Measurements from ENCODE around the gene OR2T34. TPM values are rescaled to one million over a fixed set of nuclear protein-coding genes. Genes with fewer than 3 reads are reported as not detected.
"Not testable (repeated sequence)": the region's sequence is repeated elsewhere in the genome, so short reads cannot be mapped to it uniquely, and the experiment has no call there.

OR2T34 gene
- total and polyA plus RNA-seq, 4 donors, result not detected

- H3K4me3 ChIP-seq (ENCODE audit: low read length in 2 of 2); H3K4me1 ChIP-seq (ENCODE audit: control insufficient read depth in 1 of 2, insufficient read depth in 2 of 2, low read length in 2 of 2); H3K36me3 ChIP-seq (ENCODE audit: control insufficient read depth in 1 of 2, insufficient read depth in 2 of 2, low read length in 1 of 2); ATAC-seq (ENCODE audit: low FRiP score); DNase-seq; H3K27ac ChIP-seq (ENCODE audit: low read depth in 1 of 2, low read length in 2 of 2); H3K27me3 ChIP-seq (ENCODE audit: control insufficient read depth in 1 of 2, insufficient read depth in 2 of 2, low read length in 1 of 2); H3K9me3 ChIP-seq (ENCODE audit: control insufficient read depth, low read length); intact Hi-C loops (cut with DNase I): not testable (repeated sequence)
- no CpG with 5 or more reads among the region's 1 CpG for WGBS, 2 donors
These were observed 2.5 kb downstream of the OR2T34 start for GRCh38 chr1:248572049-248572448.

GRCh38 chr1:248570811-248571210 lies 3.7 kb downstream of the OR2T34 start:
- H3K4me1 ChIP-seq (ENCODE audit: control insufficient read depth in 1 of 2, insufficient read depth in 2 of 2, low read length in 2 of 2); ATAC-seq (ENCODE audit: low FRiP score); H3K27me3 ChIP-seq (ENCODE audit: control insufficient read depth in 1 of 2, insufficient read depth in 2 of 2, low read length in 1 of 2); DNase-seq; H3K27ac ChIP-seq (ENCODE audit: low read depth in 1 of 2, low read length in 2 of 2); H3K4me3 ChIP-seq (ENCODE audit: low read length in 2 of 2); H3K36me3 ChIP-seq (ENCODE audit: control insufficient read depth in 1 of 2, insufficient read depth in 2 of 2, low read length in 1 of 2); intact Hi-C loops (cut with DNase I); H3K9me3 ChIP-seq (ENCODE audit: control insufficient read depth, low read length): not testable (repeated sequence)
- WGBS, 2 donors, result 72 to 80% methylated on average over 3 of the region's 3 CpGs

GRCh38 chr1:248569049-248569448 lies 5.5 kb downstream of the OR2T34 start:
- ATAC-seq (ENCODE audit: low FRiP score); H3K27ac ChIP-seq (ENCODE audit: low read depth in 1 of 2, low read length in 2 of 2); DNase-seq; H3K27me3 ChIP-seq (ENCODE audit: control insufficient read depth in 1 of 2, insufficient read depth in 2 of 2, low read length in 1 of 2); H3K9me3 ChIP-seq (ENCODE audit: control insufficient read depth, low read length); H3K4me3 ChIP-seq (ENCODE audit: low read length in 2 of 2); intact Hi-C loops (cut with DNase I); H3K4me1 ChIP-seq (ENCODE audit: control insufficient read depth in 1 of 2, insufficient read depth in 2 of 2, low read length in 2 of 2); H3K36me3 ChIP-seq (ENCODE audit: control insufficient read depth in 1 of 2, insufficient read depth in 2 of 2, low read length in 1 of 2): not testable (repeated sequence)
- 23 to 26% methylated on average over 2 of the region's 2 CpGs for WGBS, 2 donors

- ATAC-seq (ENCODE audit: low FRiP score); H3K9me3 ChIP-seq (ENCODE audit: control insufficient read depth, low read length); H3K36me3 ChIP-seq (ENCODE audit: control insufficient read depth in 1 of 2, insufficient read depth in 2 of 2, low read length in 1 of 2); H3K27ac ChIP-seq (ENCODE audit: low read depth in 1 of 2, low read length in 2 of 2); H3K27me3 ChIP-seq (ENCODE audit: control insufficient read depth in 1 of 2, insufficient read depth in 2 of 2, low read length in 1 of 2); H3K4me1 ChIP-seq (ENCODE audit: control insufficient read depth in 1 of 2, insufficient read depth in 2 of 2, low read length in 2 of 2); H3K4me3 ChIP-seq (ENCODE audit: low read length in 2 of 2); DNase-seq; intact Hi-C loops (cut with DNase I): not testable (repeated sequence)
- WGBS, 2 donors, result 69 to 80% methylated on average over 11 of the region's 11 CpGs
These were observed 8.8 kb downstream of the OR2T34 start for GRCh38 chr1:248565530-248566373.

- intact Hi-C loops (cut with DNase I); H3K27ac ChIP-seq (ENCODE audit: low read depth in 1 of 2, low read length in 2 of 2); DNase-seq; ATAC-seq (ENCODE audit: low FRiP score); H3K4me1 ChIP-seq (ENCODE audit: control insufficient read depth in 1 of 2, insufficient read depth in 2 of 2, low read length in 2 of 2); H3K4me3 ChIP-seq (ENCODE audit: low read length in 2 of 2); H3K9me3 ChIP-seq (ENCODE audit: control insufficient read depth, low read length); H3K36me3 ChIP-seq (ENCODE audit: control insufficient read depth in 1 of 2, insufficient read depth in 2 of 2, low read length in 1 of 2); H3K27me3 ChIP-seq (ENCODE audit: control insufficient read depth in 1 of 2, insufficient read depth in 2 of 2, low read length in 1 of 2): not testable (repeated sequence)
- WGBS, 2 donors, result 76 to 82% methylated on average over 3 of the region's 3 CpGs
These were observed 11.9 kb downstream of the OR2T34 start, which contains the start of gene OR2T29 for GRCh38 chr1:248562672-248563071. TSS of gene OR2T29 (minus strand) at chr1:248562772. CDS start at chr1:248559491, 3,281 bp downstream.

GRCh38 chr1:248551027-248551426 lies 23.5 kb downstream of the OR2T34 start:
- intact Hi-C loops (cut with DNase I); DNase-seq; H3K4me3 ChIP-seq (ENCODE audit: low read length in 2 of 2); H3K4me1 ChIP-seq (ENCODE audit: control insufficient read depth in 1 of 2, insufficient read depth in 2 of 2, low read length in 2 of 2); H3K27ac ChIP-seq (ENCODE audit: low read depth in 1 of 2, low read length in 2 of 2); H3K36me3 ChIP-seq (ENCODE audit: control insufficient read depth in 1 of 2, insufficient read depth in 2 of 2, low read length in 1 of 2); H3K27me3 ChIP-seq (ENCODE audit: control insufficient read depth in 1 of 2, insufficient read depth in 2 of 2, low read length in 1 of 2); H3K9me3 ChIP-seq (ENCODE audit: control insufficient read depth, low read length): not testable (repeated sequence)
- peak; percentile 38 for ATAC-seq (ENCODE audit: low FRiP score)
- WGBS, 2 donors, result no CpG with 5 or more reads among the region's 6 CpGs

- DNase-seq; H3K27ac ChIP-seq (ENCODE audit: low read depth in 1 of 2, low read length in 2 of 2); H3K36me3 ChIP-seq (ENCODE audit: control insufficient read depth in 1 of 2, insufficient read depth in 2 of 2, low read length in 1 of 2); H3K4me1 ChIP-seq (ENCODE audit: control insufficient read depth in 1 of 2, insufficient read depth in 2 of 2, low read length in 2 of 2); H3K9me3 ChIP-seq (ENCODE audit: control insufficient read depth, low read length); ATAC-seq (ENCODE audit: low FRiP score); intact Hi-C loops (cut with DNase I); H3K4me3 ChIP-seq (ENCODE audit: low read length in 2 of 2); H3K27me3 ChIP-seq (ENCODE audit: control insufficient read depth in 1 of 2, insufficient read depth in 2 of 2, low read length in 1 of 2): not testable (repeated sequence)
- WGBS, 2 donors, result no CpG with 5 or more reads among the region's 2 CpGs
These were observed 27.2 kb downstream of the OR2T34 start for GRCh38 chr1:248547383-248547782.

- ATAC-seq (ENCODE audit: low FRiP score); intact Hi-C loops (cut with DNase I); H3K36me3 ChIP-seq (ENCODE audit: control insufficient read depth in 1 of 2, insufficient read depth in 2 of 2, low read length in 1 of 2); H3K27ac ChIP-seq (ENCODE audit: low read depth in 1 of 2, low read length in 2 of 2); H3K9me3 ChIP-seq (ENCODE audit: control insufficient read depth, low read length); H3K27me3 ChIP-seq (ENCODE audit: control insufficient read depth in 1 of 2, insufficient read depth in 2 of 2, low read length in 1 of 2); H3K4me3 ChIP-seq (ENCODE audit: low read length in 2 of 2); H3K4me1 ChIP-seq (ENCODE audit: control insufficient read depth in 1 of 2, insufficient read depth in 2 of 2, low read length in 2 of 2); DNase-seq: not testable (repeated sequence)
These were observed 37.1 kb downstream of the OR2T34 start for GRCh38 chr1:248537449-248537848.

Data from aorta (tissue), 5 donors.